ENCODE results near the gene PPIE.
A peak's percentile ranks its signal among the peaks of the same experiment; 100 is the strongest.
"Not testable (repeated sequence)": the region's sequence is repeated elsewhere in the genome, so short reads cannot be mapped to it uniquely, and the experiment has no call there.

PPIE gene

DNA sequence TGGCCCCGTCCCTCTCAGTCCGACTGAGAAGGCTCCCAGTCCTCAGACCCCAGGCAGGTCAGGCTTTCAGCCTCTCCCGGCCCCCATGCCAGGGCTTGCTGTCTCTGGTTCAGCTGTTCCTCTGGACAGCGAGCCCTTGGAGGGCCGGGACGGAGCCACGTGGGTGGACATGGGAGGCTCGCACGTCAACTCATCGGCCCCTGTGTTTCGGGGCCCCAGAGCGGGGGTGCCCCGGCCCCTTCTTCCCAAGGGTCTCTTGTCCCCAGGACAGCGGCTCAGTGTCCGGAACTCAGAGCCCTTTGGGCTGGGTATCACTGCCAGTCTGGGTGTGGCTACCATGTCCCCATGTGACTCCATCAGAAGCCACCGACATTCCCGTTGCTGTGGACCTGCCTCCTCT lies 39.2 kb downstream of the PPIE start:
- not testable (repeated sequence) for DNase-seq

DNA sequence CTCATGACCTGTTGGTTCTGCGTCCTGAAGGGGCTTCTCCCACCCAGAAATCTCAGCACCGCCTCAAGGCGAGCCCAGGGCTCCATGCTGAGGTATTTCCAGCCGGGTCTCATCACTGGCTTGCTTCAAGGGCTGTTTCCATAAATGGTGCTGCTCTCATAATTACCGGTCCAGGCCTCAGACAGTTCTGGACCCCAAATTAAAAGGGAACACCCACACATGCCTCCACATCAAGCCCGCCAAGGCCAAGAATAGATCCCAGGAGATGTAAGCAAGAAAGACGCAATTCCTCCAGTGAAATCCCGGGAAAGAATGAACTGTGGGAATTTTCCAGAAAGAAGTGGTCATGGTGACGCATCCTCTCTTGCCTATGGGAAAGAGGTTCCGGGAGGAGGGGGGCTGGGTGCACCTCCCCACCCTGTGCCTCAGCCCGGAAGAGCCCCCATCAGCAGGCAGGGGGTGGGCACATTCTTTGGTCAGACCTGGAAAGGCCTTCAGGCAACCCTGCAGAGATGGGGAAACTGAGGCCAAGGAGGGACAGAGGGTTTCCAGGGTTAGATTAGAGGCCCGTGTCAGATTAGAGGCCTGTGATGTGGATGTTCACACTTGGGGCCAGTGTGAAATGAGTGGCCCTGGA lies 39.9 kb downstream of the PPIE start:
- not testable (repeated sequence) for DNase-seq

DNA sequence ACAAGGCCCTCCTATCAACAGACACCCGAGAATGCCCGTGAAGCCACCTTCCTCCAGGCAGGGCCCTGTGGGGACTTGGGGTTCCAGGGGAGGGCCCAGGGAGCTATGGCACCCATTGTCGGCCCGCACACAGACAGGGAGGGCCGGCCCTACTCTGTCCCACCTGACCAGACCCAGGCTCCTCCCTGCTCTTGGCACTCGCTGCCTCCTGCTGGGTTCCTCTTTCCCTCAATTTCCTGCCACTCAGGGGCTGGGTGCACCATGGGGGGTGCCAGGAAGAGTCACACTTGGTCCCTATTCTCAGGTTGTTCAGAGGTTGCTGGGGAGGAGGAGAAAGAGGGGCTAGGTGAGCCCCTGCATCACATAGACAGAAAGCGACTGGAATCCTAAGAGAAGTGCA lies 40.5 kb downstream of the PPIE start:
- no peak for DNase-seq

DNA sequence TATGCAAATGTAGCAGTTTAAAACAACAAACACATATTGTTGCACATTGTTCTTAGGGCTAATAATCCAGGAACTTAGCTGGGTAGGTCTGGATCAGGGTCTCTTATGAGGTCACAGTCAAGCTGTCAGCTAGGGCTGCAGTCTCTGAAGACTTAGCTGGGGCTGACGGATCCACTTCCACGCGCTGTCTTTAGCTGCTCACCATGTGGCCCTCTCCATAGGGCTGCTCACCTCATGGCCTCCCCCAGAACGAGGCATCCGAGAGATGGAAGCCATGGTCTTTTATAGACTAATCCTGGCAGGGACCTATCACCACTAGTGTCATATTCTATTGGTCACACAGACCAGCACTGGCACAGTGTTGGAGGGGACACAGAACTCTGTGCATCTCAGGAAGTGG lies 41.1 kb downstream of the PPIE start:
- no peak for DNase-seq

DNA sequence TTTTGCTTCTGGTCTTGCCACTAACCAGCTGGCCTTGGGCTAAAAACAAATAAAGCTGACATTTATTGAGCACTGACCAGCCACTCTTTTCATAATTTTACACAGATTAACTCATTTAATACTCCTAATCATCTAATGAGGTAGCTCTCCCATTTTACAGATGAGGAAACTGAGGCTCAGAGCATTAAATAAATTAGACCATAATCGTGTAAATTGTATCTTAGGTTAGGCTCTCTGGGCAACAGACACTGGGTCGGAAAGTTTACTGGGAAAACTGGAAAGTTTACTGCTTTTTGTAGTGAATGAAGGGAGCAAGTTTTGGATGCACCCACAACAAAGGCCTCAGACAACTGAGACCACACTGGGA lies 42.6 kb downstream of the PPIE start:
- no peak for DNase-seq

DNA sequence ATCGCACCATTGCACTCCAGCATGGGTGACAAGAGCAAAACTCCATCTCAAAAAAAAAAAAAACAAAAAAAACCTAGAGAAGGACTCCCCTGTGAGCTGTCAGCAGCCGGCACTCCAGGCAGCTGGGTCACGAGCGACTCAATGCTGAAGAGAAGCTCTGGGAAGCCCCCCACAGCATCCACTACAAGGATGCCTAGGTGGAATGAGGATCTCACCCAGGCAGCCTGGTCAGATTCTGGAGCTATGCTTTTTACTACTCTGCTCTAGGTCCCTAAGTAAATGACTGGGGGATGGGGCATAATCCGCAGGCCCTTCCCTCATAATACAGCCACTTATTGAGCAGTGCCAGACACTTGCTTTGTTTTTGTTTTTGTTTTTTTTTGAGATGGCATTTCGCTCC lies 43.4 kb downstream of the PPIE start:
- DNase-seq: no peak

DNA sequence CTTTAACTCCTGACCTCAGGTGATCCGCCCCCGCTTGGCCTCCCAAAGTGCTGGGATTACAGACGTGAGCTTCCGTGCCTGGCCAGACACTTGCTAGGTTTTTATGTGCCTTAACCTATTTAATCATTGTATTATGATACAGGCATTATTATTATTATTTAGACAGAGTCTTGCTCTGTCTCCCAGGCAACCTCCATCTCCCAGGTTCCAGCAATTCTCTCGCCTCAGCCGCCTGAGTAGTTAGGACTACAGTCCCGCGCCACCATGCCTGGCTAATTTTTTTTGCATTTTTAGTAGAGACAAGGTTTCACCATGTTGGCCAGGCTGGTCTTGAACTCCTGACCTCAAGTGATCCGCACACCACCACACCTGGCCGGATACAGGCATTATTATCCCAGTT lies 44.0 kb downstream of the PPIE start:
- not testable (repeated sequence) for DNase-seq

DNA sequence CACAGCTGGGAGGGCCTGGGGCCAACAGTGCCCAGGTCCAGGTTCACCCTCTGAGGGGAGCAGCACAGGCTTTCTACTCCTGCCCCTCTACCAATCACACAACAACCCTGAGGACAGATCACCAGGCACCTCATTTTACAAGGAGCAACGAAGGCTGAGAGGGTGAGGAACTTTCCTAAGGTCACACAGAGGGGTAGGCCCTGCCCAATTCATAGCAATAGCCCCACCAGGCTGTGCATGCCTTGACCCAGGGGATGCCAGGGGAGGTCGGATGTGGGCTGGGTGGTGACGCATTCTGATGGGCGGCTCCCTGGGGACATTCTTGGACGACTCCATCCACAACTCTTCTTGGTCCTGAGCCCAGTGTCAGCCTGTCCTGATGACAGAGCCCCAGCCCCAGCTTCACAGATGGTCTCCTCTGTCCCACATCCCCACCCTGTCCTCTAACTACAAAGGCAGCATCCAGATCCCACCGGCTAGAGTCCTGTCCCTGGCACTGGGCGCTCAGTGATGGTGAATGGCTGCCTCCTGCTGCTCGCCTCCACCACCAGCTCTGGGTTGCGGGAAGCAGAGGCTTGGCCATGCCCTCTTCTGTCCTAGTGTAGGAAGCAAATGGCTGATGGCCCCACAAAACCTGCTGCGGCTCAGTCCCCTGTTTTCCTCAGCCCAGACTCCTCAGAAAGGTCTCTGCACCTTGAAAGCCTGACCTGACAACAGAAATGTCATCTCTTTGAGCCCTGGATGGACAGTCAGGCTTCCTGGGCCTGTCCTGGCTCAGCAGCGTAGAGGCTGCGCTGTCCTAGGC lies 47.8 kb downstream of the PPIE start:
- DNase-seq: not testable (repeated sequence)

DNA sequence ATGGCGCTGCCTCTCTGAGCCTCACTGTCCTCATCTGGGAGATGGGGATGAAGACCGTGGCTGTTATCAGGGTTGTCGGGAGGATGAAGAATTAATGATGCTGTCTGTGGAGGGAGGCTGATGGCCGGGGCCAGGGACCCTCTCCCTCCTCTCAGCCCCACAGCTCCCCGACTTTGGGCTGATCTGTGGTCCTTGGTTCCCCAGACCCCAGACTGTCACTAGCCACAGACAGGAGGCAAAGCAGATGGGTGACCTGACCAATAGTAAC lies 48.4 kb downstream of the PPIE start:
- not testable (repeated sequence) for DNase-seq

DNA sequence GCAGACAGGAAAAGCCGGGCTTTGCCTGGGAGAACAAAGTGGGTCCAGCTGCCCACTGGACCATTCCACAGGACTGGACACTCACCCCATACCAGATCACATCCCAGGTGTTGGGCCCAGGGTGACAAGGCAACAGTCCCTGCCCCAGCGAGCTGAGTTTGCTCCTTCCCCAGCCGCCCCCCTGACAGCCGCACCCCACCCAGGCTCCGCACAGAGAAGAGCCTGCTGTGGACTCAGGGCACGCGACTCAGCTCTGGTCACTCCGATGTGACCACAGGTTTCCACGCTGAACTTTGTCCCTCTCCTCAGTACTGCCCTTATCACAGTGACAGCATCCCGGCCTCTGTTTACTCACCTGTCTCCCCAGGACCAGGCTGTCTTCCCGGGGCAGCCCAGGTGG lies 48.8 kb downstream of the PPIE start:
- no peak for DNase-seq

DNA sequence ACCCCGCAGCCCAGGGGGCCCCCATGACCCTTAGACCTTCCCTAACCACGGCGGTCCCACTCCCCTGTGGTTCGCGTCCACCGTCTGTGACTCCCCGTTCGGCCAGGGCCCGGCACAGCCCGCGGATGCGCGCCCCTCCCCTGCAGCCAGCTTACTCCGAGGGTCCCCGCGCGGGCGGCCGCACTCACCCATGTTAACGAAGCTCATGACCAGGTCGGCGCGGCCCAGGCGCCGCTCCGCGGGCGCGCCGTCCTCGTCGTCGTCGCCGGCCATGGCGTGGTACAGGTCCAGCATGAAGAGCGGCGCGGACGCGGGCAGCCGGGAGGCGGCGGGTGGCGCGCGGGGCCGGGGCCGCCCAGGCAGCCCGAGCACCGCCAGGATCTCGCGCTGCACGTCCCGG lies 49.3 kb downstream of the PPIE start:
- not testable (repeated sequence) for DNase-seq

DNA sequence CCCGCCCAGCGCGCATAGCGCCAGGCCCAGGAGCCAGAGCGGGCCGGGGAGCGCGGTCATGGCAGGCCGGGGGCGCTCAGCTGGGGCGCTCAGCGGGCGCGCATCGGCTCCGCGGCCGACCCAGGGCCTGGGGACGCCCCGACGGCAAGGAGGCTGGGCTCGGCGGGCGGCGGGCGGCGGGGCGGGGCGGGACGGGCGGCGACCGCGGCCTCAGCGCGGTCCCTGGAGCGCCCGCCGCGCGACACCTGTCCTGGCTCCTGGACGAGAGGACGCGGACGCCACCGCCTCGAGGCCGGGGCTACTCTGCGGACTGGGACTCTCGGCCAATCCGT lies 49.7 kb downstream of the PPIE start:
- no peak for DNase-seq

DNA sequence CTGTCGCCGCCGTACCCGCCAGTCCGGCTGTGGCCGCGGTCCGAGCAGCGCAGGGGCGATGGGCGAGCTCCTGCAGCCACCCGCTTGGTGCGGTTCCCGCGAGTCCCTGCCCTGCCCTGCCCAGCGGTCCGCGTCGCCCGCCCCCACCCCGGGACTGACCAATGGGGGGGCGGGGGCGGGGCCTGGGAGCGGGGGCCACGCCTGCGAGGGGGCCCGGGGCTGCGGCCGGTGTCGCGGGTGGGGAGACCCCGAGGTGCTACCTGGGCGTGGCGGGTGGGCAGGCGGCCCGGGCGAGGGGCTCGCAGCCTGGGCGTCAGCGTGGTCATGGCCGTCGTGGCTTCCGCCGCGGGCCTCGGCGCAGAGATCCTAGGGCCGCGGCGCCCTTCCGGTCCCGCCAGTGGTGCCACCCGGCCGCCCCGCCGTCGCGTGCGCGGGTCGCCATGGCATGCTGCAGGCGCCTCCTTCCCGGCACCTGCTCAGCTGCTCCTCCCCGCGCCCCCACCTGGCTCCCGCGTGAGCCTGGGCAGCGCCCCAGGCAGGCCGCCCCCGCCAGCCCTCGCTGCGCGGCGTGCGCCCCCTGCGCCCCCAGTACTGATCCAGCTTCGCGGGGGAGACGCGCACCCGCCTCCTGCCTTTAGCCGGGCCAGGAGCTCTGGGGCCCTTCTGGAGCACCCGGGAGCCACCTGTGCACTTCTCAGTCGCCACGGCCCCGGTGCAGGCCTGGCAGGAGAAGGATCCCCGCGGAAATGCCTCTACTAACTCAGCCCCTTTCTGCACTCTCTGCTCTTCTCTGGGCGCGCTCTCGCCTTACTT lies 50.3 kb downstream of the PPIE start, which contains the start of gene BMP8B:
Gene BMP8B (minus strand): TSS at position 108 of the 813 bp plus-strand sequence. CDS start 380 bp downstream, outside the sequence.
- peak; percentile 25 for DNase-seq

DNA sequence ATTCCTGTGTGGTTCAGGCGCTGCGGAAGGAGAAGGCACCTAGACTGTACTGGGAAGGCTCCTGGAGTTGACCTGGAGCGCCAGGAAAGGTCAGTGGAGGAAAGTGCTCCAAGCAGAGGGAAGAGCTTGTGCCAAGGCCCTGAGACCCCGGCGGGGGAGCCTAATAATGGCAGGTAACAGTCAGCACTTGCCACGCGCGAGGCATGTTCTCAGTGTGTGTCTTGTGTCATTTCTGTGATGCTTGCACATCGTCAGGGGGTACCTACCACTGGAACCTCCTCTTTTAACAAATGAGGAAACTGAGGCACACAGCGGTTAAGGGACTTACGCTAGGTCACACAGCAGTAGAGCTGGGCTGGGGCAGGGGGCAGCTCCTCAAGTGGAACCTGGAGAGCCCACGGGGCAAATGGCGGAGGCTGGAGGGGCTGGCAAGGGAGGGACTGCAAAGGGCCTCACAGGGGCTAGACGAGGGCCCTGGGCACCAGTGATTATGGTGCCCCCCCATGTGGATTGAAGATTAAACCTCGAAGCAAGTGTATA lies 51.0 kb downstream of the PPIE start:
- DNase-seq: no peak

DNA sequence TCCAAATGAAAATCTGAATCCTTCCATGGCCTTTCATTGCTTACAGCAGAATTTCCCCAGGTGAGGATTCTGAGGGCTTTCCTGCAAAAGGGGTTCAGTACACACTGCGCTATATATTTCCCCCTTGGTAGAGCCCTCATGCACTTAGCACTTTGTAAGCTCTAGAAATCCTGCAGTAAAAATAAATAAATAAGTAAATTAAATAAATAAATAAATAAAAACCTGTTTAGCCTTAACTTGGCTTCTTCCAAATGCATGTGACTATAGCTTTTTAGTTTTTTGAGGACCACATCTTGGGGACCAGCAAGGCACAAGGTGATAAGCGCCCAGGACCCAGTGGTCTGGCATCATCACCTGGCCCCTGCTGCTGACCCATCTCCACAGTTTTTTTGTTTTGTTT lies 53.2 kb downstream of the PPIE start:
- no peak for DNase-seq

DNA sequence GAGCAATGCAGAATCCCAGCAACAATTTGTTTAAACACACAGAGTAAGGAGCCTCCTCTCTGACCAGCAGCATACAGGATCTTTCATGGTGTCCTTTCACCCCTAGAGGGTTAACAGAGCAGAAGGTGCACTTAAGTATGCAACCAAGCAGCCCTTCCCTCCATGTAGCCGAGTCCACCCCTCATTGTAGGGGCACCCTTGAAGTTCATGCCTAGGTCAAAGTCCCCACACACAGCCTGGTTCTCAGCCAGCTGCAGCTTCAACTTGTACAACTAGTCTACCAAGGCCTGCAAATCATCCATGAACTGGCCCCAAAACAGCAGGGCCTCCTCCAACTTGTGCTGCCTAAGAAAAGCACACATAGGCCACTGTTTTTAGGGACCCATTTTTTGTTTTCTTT lies 57.0 kb downstream of the PPIE start:
- DNase-seq: no peak

DNA sequence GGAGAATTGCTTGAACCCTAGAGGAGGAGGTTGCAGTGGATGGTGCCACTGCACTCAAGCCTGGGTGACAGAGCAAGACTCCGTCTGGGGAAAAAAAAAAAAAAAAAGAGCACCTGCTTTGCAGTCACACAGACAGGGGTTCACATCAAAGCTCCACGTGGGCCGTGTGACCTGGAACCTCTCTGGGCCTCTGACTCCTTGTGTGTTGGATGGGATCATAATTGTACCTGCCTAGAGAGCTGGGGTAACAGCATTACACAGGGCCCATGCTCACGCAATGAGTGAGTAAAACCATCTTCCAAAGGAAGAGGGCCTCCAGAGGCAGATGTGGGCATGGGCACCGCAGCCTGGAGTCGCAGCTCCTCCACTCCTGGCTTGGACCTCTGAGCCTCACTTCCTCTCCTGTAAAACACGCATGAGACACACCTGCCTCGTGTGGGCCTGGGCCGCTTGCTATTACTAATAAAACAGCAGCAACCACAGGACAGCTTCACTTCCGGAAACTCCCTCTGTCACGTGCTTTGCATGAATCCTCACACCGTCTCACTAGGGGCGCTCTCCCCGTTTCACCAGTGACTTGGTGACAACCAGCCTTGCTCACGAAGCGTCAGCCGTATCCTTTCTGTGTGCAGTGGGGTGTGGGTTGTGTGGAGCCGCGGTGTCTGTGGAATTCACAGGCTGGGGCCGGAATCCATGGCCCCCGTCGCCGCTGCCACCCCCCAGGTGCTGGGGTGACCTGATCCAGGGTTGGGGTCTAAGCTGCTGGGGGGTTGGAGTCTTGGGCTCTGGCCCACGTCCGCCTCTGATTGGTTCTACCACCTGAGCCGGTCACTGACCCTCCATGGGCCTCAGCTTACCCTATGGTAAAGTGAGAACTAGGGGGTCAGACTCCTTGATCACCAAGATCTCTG lies 60.4 kb downstream of the PPIE start:
- DNase-seq: peak; percentile 86

DNA sequence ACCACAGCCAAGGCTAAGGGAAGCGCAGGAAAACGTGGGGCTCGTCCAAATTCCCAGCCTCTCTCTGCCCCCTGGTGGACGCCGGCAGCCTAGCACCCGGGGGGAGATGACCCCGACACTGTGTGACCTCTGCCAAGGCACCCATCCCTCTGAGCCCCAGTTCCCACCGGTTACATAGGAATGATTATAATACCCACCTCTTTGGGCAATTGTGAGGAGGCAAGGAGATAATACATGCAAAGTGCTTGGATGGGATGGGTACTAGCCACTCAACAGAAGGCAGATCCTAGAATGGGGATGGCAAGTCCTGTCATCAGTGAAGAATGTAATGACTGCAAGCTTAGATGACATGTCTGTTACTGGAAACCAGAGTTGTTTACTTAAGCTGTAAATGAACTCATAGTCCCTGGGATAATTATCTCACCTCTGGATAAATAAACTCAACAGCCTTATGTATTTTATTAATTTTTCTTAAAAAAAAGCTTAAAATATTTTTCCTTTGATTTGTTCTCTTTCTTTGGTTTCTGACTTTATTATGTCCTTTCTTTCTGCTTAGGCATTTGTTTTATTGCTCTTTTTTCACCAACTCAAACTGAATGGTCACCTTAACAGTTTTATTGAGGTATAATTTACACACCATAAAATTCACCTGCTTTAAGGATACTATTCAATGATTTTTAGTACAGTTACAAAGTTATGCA lies 61.2 kb downstream of the PPIE start:
- peak; percentile 56 for DNase-seq

DNA sequence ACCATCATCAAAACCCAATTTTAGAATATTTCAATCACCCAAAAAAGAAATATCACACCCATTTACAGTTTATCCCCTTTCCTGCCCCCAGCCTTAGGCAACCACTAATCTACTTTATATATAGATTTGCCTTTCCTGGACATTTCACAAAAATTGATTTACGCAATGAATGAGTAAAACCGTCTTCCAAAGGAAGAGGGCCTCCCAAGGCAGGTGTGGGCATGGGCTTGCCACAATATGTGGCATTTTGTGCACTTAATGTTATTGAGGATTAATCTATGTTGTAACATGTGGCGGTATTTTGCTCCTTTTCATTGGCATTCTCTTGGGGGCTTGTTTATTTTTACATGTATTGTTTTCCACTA lies 61.8 kb downstream of the PPIE start:
- no peak for DNase-seq

DNA sequence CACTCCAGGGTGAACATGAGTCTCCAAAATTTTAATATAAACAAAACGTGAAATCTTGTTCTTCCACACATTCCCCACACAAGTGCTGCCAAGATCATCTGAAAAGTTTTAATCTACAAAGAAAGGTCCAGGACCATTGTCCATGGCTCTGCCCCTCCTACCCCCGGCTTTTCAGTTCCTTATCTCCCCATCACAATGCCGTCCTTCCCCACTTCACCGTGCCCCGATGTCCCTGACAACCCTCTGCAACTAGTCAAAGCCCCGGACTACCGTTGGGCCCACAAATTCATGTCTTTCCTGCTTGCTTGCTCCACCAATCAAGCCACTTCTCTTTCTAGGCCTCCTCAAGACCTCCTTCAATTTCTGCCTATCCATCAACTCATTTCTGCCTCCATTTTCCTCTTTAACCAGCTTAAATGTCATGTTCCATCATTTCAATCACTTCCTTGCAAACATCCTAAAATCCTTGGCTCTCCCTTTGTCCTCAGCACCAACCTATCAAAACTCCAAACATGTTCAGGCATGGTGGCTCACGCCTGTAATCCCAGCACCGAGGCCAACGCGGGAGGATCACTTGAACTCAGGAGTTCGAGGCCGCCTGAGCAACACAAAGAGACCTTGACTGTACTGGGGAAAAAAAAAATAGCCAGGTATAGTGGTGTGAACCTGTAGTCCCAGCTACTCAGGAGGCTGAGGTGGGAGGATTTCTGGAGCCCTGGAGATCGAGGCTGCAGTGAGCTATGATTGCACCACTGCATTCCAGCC lies 64.0 kb downstream of the PPIE start:
- no peak for DNase-seq

DNA sequence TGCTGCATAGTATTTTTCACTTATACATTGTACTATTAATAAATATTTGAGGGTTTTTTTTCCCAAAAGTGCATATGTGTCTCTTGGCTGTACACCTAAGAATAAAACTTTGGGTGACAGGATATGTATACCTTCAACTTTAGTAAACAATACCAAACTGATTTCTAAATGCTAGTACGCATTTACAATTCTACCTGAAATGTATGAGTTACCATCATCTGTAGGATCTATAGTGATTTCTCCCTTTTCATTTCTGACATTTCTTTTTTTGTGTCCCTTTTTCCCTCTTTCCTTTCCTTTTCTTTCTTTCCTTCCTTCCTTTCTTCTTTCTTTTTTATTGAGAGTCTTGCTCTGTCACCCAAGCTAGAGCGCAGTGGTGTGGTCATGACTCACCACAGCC lies 66.7 kb downstream of the PPIE start:
- DNase-seq: no peak

Data from effector CD4-positive, alpha-beta T cell (primary cell).